ENCODE measurements around the gene ZNF724. TPM values are rescaled to one million over a fixed set of nuclear protein-coding genes. Genes with fewer than 3 reads are reported as not detected.

ZNF724 gene
- total RNA-seq, 2 donors from 2014 or later = 49.8 to 62.1 TPM

GRCh38 chr19:23260956-23261355 is 10.8 kb upstream of the ZNF724 start:
- Histone ChIP-seq H3K9me3 (ENCODE audit: control insufficient read depth, low read length) (no peaks in the 10 kb centered on the region), H3K36me3 (ENCODE audit: control insufficient read depth, insufficient read depth, low read length) (peaks cover 69% of the 10 kb centered on the region), H3K4me3 (ENCODE audit: low read length) (no peak overlapping the region), H3K27me3 (ENCODE audit: control insufficient read depth, insufficient read depth, low read length, poor library complexity, severe bottlenecking) (no peaks in the 10 kb centered on the region), H3K4me1 (ENCODE audit: control insufficient read depth, insufficient read depth, low read length) (no peaks in the 10 kb centered on the region), H3K27ac (ENCODE audit: low read depth, low read length) (no peak overlapping the region), H3K9ac (ENCODE audit: extremely low read depth, low read length, poor library complexity, severe bottlenecking) (no peak overlapping the region)
- Mint-ChIP-seq H3K9me3 (no peaks in the 10 kb centered on the region), H3K27me3 (ENCODE audit: insufficient read depth) (no peaks in the 10 kb centered on the region), H3K27ac (no peak overlapping the region), H3K36me3 (ENCODE audit: low read depth) (peaks cover 56% of the 10 kb centered on the region), H3K4me3 (no peak overlapping the region), H3K4me1 (no peaks in the 10 kb centered on the region)
- TF ChIP-seq CTCF (conservative IDR thresholded peaks at IDR 0.05) = no peak
- 81 to 98% methylated on average over 4 to 5 of the region's 5 CpGs for WGBS, 2 experiments (ENCODE audit: insufficient coverage in 1 of 2, insufficient read length in 1 of 2)
- no peak for DNase-seq

- no peak overlapping the region for H3K4me3 ChIP-seq (ENCODE audit: low read length)
- H3K4me1 ChIP-seq (ENCODE audit: control insufficient read depth, insufficient read depth, low read length) = no peaks in the 10 kb centered on the region
- H3K9me3 ChIP-seq (ENCODE audit: control insufficient read depth, low read length) = no peaks in the 10 kb centered on the region
- H3K9ac ChIP-seq (ENCODE audit: extremely low read depth, low read length, poor library complexity, severe bottlenecking) = no peak overlapping the region
- no peak overlapping the region for H3K27ac ChIP-seq (ENCODE audit: low read depth, low read length)
- Mint-ChIP-seq H3K36me3 (ENCODE audit: low read depth) (peaks cover 56% of the 10 kb centered on the region), H3K9me3 (no peaks in the 10 kb centered on the region), H3K27ac (no peak overlapping the region), H3K27me3 (ENCODE audit: insufficient read depth) (no peaks in the 10 kb centered on the region), H3K4me1 (peaks cover 3% of the 10 kb centered on the region), H3K4me3 (no peak overlapping the region)
- 50 to 95% methylated on average over 1 to 2 of the region's 2 CpGs for WGBS, 2 experiments (ENCODE audit: insufficient coverage in 1 of 2, insufficient read length in 1 of 2)
- no peaks in the 10 kb centered on the region for H3K27me3 ChIP-seq (ENCODE audit: control insufficient read depth, insufficient read depth, low read length, poor library complexity, severe bottlenecking)
- DNase-seq = no peak
- peaks cover 65% of the 10 kb centered on the region for H3K36me3 ChIP-seq (ENCODE audit: control insufficient read depth, insufficient read depth, low read length)
- TF ChIP-seq CTCF (conservative IDR thresholded peaks at IDR 0.05) = no peak
Measured at GRCh38 chr19:23259961-23260360, 9.8 kb upstream of the ZNF724 start.

GRCh38 chr19:23255700-23256099 is 5.5 kb upstream of the ZNF724 start:
- H3K4me1 Mint-ChIP-seq = peaks cover 10% of the 10 kb centered on the region

More at GRCh38 chr19:23255700-23256099, 5.5 kb upstream of the ZNF724 start:
- TF ChIP-seq CTCF (conservative IDR thresholded peaks at IDR 0.05) = no peak
- H3K36me3 ChIP-seq (ENCODE audit: control insufficient read depth, insufficient read depth, low read length) = peaks cover 24% of the 10 kb centered on the region
- H3K27ac Mint-ChIP-seq = no peak overlapping the region
- 94 to 100% methylated on average over 4 of the region's 4 CpGs for WGBS, 2 experiments (ENCODE audit: insufficient coverage in 1 of 2, insufficient read length in 1 of 2)
- no peak overlapping the region for H3K4me3 ChIP-seq (ENCODE audit: low read length)
- DNase-seq = no peak
- H3K27me3 Mint-ChIP-seq (ENCODE audit: insufficient read depth) = no peaks in the 10 kb centered on the region
- no peaks in the 10 kb centered on the region for H3K4me1 ChIP-seq (ENCODE audit: control insufficient read depth, insufficient read depth, low read length)
- H3K9me3 Mint-ChIP-seq = no peaks in the 10 kb centered on the region
- no peak overlapping the region for H3K4me3 Mint-ChIP-seq
- H3K27ac ChIP-seq (ENCODE audit: low read depth, low read length) = no peak overlapping the region
- H3K9me3 ChIP-seq (ENCODE audit: control insufficient read depth, low read length) = no peaks in the 10 kb centered on the region
- H3K9ac ChIP-seq (ENCODE audit: extremely low read depth, low read length, poor library complexity, severe bottlenecking) = no peak overlapping the region
- H3K36me3 Mint-ChIP-seq (ENCODE audit: low read depth) = peaks cover 22% of the 10 kb centered on the region
- no peaks in the 10 kb centered on the region for H3K27me3 ChIP-seq (ENCODE audit: control insufficient read depth, insufficient read depth, low read length, poor library complexity, severe bottlenecking)
